Measurements from ENCODE around the gene THSD7B. TPM values are rescaled to one million over a fixed set of nuclear protein-coding genes. Genes with fewer than 3 reads are reported as not detected.

Gene THSD7B
- total RNA-seq, 4 donors from 2014 or later: 0.27 TPM; not detected in 3

DNA sequence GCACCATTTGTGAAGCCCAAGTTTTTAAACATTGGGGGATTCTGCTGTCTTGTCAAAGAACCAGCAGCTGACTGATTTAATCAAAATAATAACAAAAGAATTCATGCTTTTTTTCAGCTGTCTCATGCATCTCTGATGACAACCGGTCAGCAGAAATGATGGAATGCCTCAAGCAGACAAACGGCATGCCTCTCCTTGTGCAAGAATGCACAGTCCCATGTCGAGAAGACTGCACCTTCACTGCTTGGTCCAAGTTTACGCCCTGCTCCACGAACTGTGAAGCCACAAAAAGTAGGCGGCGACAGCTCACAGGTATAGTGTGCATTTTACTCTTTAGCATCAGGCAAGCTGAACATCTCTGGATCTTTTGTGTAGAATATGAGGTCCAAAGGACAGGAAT lies 640.2 kb downstream of the THSD7B start:
- H3K4me1 ChIP-seq: no peaks in the 10 kb centered on the region
- H3K4me3 ChIP-seq: no peak overlapping the region
- H3K9me3 ChIP-seq: no peaks in the 10 kb centered on the region
- DNase-seq: no peak
- in situ Hi-C loops (cut with MboI; ENCODE audit: low pct_ligation_motif_present in 1 of 4, low pct_unique_long_range_greater_than_20kb in 1 of 4, low sequenced_read_pairs in 3 of 4) (no loop called here), intact Hi-C loops (cut with DNase I; ENCODE audit: low total_unique reads) (no loop called here)
- 64% methylated on average over 7 of the region's 7 CpGs; no CpG with 5 or more reads in 1 of the 2 donors for WGBS, 2 donors (ENCODE audit: low coverage in 1 of 2)
- H3K27ac ChIP-seq: no peak overlapping the region
- TF ChIP-seq, protein P1, sequence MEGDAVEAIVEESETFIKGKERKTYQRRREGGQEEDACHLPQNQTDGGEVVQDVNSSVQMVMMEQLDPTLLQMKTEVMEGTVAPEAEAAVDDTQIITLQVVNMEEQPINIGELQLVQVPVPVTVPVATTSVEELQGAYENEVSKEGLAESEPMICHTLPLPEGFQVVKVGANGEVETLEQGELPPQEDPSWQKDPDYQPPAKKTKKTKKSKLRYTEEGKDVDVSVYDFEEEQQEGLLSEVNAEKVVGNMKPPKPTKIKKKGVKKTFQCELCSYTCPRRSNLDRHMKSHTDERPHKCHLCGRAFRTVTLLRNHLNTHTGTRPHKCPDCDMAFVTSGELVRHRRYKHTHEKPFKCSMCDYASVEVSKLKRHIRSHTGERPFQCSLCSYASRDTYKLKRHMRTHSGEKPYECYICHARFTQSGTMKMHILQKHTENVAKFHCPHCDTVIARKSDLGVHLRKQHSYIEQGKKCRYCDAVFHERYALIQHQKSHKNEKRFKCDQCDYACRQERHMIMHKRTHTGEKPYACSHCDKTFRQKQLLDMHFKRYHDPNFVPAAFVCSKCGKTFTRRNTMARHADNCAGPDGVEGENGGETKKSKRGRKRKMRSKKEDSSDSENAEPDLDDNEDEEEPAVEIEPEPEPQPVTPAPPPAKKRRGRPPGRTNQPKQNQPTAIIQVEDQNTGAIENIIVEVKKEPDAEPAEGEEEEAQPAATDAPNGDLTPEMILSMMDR (IDR thresholded peaks at IDR 0.05): no peak
- TF ChIP-seq POLR2A (IDR thresholded peaks at IDR 0.05): no peak
- no peak for TF ChIP-seq POLR2AphosphoS5 (IDR thresholded peaks at IDR 0.05)
- TF ChIP-seq EP300 (IDR thresholded peaks at IDR 0.05; ENCODE audit: low read depth): no peak
- no peaks in the 10 kb centered on the region for H3K27me3 ChIP-seq
- no peaks in the 10 kb centered on the region for H3K36me3 ChIP-seq

DNA sequence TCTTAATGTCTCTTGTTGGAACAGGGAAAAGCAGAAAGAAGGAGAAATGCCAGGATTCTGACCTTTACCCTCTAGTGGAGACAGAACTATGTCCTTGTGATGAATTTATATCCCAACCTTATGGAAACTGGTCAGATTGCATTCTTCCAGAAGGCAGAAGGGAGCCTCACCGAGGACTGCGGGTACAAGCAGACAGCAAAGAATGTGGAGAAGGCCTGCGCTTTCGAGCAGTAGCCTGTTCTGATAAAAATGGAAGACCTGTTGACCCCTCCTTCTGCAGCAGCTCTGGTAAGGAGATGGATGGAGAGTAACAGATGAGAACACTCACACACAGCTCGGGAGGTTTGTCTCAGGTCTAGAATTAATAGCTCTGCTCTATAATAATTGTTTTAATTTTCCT lies 646.2 kb downstream of the THSD7B start:
- no peak overlapping the region for H3K4me3 ChIP-seq
- no peak for DNase-seq
- no peaks in the 10 kb centered on the region for H3K36me3 ChIP-seq
- WGBS, 2 donors (ENCODE audit: low coverage in 1 of 2): 59 to 83% methylated on average over 2 to 5 of the region's 5 CpGs
- in situ Hi-C loops (cut with MboI; ENCODE audit: low pct_ligation_motif_present in 1 of 4, low pct_unique_long_range_greater_than_20kb in 1 of 4, low sequenced_read_pairs in 3 of 4) (no loop called here), intact Hi-C loops (cut with DNase I; ENCODE audit: low total_unique reads) (no loop called here)
- H3K27me3 ChIP-seq: no peaks in the 10 kb centered on the region
- H3K27ac ChIP-seq: no peak overlapping the region
- TF ChIP-seq, protein P1 (IDR thresholded peaks at IDR 0.05): no peak
- TF ChIP-seq POLR2AphosphoS5 (IDR thresholded peaks at IDR 0.05): no peak
- TF ChIP-seq EP300 (IDR thresholded peaks at IDR 0.05; ENCODE audit: low read depth): no peak
- TF ChIP-seq POLR2A (IDR thresholded peaks at IDR 0.05): no peak
- H3K4me1 ChIP-seq: no peaks in the 10 kb centered on the region
- no peaks in the 10 kb centered on the region for H3K9me3 ChIP-seq

DNA sequence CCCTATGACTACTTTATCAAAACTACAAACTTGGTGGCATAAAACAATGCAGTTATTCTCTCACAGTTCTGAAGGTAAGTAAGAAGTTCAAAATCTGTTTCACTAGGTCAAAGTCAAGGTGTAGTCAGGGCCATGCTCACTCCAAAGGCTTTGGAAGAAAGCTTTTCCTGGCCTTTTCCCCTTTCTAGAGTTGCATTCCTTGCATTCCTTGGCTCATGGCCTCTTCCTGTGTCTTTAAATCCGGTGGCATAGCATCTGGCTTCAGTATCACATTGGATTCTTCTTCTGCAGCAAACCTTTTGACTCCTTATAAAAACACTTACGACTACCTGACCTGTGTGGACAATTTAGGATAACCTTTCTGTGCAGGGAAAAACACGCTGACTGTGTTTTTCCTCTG lies 655.4 kb downstream of the THSD7B start:
- Histone ChIP-seq H3K4me3 (no peak overlapping the region), H3K4me1 (no peaks in the 10 kb centered on the region), H3K9me3 (no peaks in the 10 kb centered on the region), H3K27ac (no peak overlapping the region), H3K36me3 (no peaks in the 10 kb centered on the region), H3K27me3 (no peaks in the 10 kb centered on the region)
- DNase-seq: no peak
- 42 to 43% methylated on average over 3 of the region's 3 CpGs for WGBS, 2 donors (ENCODE audit: low coverage in 1 of 2)
- in situ Hi-C loops (cut with MboI; ENCODE audit: low pct_ligation_motif_present in 1 of 4, low pct_unique_long_range_greater_than_20kb in 1 of 4, low sequenced_read_pairs in 3 of 4) (no loop called here), intact Hi-C loops (cut with DNase I; ENCODE audit: low total_unique reads) (no loop called here)
- TF ChIP-seq, protein P1 (IDR thresholded peaks at IDR 0.05): no peak
- TF ChIP-seq POLR2AphosphoS5 (IDR thresholded peaks at IDR 0.05): no peak
- TF ChIP-seq EP300 (IDR thresholded peaks at IDR 0.05; ENCODE audit: low read depth): no peak
- no peak for TF ChIP-seq POLR2A (IDR thresholded peaks at IDR 0.05)

DNA sequence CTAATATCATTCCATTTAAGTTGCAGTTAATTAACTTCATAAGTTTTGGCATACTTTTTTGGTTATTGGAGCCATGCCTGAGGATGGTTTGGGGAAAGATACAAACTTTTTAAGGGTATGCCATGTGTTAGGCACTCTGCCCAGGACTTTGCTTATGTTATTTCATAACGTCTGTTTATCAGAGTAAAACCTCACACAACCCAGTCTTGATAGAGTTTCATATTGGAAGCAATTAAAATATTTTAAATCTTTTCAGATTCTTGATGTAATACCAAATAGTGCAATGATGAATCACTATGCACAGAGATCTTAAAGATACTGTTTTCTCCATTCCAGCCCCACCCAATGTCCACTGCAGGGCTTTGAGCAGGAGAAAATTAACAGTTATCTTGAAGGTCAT lies 669.8 kb downstream of the THSD7B start:
- H3K9me3 ChIP-seq: no peaks in the 10 kb centered on the region
- H3K36me3 ChIP-seq: no peaks in the 10 kb centered on the region
- 17 to 39% methylated on average over 1 of the region's 1 CpG for WGBS, 2 donors (ENCODE audit: low coverage in 1 of 2)
- no peak overlapping the region for H3K27ac ChIP-seq
- no peaks in the 10 kb centered on the region for H3K4me1 ChIP-seq
- DNase-seq: no peak
- intact Hi-C loops (cut with DNase I; ENCODE audit: low total_unique reads) (no loop called here), in situ Hi-C loops (cut with MboI; ENCODE audit: low pct_ligation_motif_present in 1 of 4, low pct_unique_long_range_greater_than_20kb in 1 of 4, low sequenced_read_pairs in 3 of 4) (no loop called here)
- H3K27me3 ChIP-seq: no peaks in the 10 kb centered on the region
- no peak for TF ChIP-seq EP300 (IDR thresholded peaks at IDR 0.05; ENCODE audit: low read depth)
- TF ChIP-seq POLR2A (IDR thresholded peaks at IDR 0.05): no peak
- TF ChIP-seq, protein P1 (IDR thresholded peaks at IDR 0.05): no peak
- TF ChIP-seq POLR2AphosphoS5 (IDR thresholded peaks at IDR 0.05): no peak
- H3K4me3 ChIP-seq: no peak overlapping the region
